ENCODE data around the gene ARHGAP29.
"Not testable (repeated sequence)": the region's sequence is repeated elsewhere in the genome, so short reads cannot be mapped to it uniquely, and the experiment has no call there.

GRCh38 chr1:94163249-94163648, 74.1 kb downstream of the ARHGAP29 start:
- TF ChIP-seq CTCF (IDR thresholded peaks at IDR 0.05; ENCODE audit: poor library complexity); EZH2 (IDR thresholded peaks at IDR 0.05; ENCODE audit: borderline replicate concordance); EZH2phosphoT487 (IDR thresholded peaks at IDR 0.05; ENCODE audit: low read depth, severe bottlenecking, unreplicated experiment): not testable (repeated sequence)
